HepG2 (cell line): ENCODE results near the gene GJA9. TPM values are rescaled to one million over a fixed set of nuclear protein-coding genes. Genes with fewer than 3 reads are reported as not detected.
A peak's percentile ranks its signal among the peaks of the same experiment; 100 is the strongest.

ENCODE experiments used
- CREM ChIP-seq, 2 experiments: sonication (generic) in 1 of 2; formaldehyde crosslinking in 1 of 2; IDR thresholded peaks; 2 replicates each; pipeline versions ENCODE4 v1.4.0 to v1.6.1; 2016 to 2020; ENCODE audit warnings: antibody characterized with exemption in 1 of 2, mild to moderate bottlenecking in 1 of 2, missing genetic modification reagents in 1 of 2
- FOXK1 ChIP-seq: sonication (generic); formaldehyde crosslinking; IDR thresholded peaks from 2 replicates; pipeline ENCODE4 v1.4.0; 2020; ENCODE audit warnings: low read depth, missing genetic modification reagents, borderline replicate concordance
- GABPB1 ChIP-seq: IDR thresholded peaks from 2 replicates; pipeline ENCODE4 v1.6.1; 2016; ENCODE audit warnings: mild to moderate bottlenecking, missing genetic modification reagents, moderate library complexity, missing compliant biosample characterization
- GFI1 ChIP-seq: sonication (generic); formaldehyde crosslinking; IDR thresholded peaks from 2 replicates; pipeline ENCODE4 v1.5.0; 2020; ENCODE audit warnings: missing genetic modification reagents, mild to moderate bottlenecking, borderline replicate concordance
- GPBP1L1 ChIP-seq: sonication (generic); formaldehyde crosslinking; IDR thresholded peaks from 2 replicates; pipeline ENCODE4 v1.5.0; 2020; ENCODE audit warnings: mild to moderate bottlenecking, missing genetic modification reagents
- HDAC2 ChIP-seq: sonication (generic); formaldehyde crosslinking; IDR thresholded peaks from 2 replicates; pipeline ENCODE4 v1.4.0; 2020; ENCODE audit warnings: missing genetic modification reagents
- KMT2B ChIP-seq: IDR thresholded peaks from 2 replicates; pipeline ENCODE4 v1.6.1; 2016; ENCODE audit warnings: missing genetic modification reagents, missing compliant biosample characterization
- MXI1 ChIP-seq: IDR thresholded peaks from 3 replicates; pipeline ENCODE4 v1.6.1; 2012; ENCODE audit warnings: low read depth, low read length, inconsistent platforms, borderline replicate concordance
- NFYC ChIP-seq: IDR thresholded peaks from 2 replicates; pipeline ENCODE4 v1.6.1; 2016; ENCODE audit warnings: missing genetic modification reagents, missing compliant biosample characterization
- RFX3 ChIP-seq: IDR thresholded peaks from 2 replicates; pipeline ENCODE4 v1.6.1; 2016; ENCODE audit warnings: missing biosample characterization, missing genetic modification reagents
- RXRB ChIP-seq: IDR thresholded peaks from 2 replicates; pipeline ENCODE4 v1.6.1; 2016; ENCODE audit warnings: borderline replicate concordance, missing genetic modification reagents, missing compliant biosample characterization
- SATB2 ChIP-seq: sonication (generic); formaldehyde crosslinking; IDR thresholded peaks from 2 replicates; pipeline ENCODE4 v1.5.0; 2020; ENCODE audit warnings: missing genetic modification reagents
- SYNCRIP ChIP-seq: fragments of 200-400 bp; formaldehyde crosslinking; IDR thresholded peaks from 2 replicates; pipeline ENCODE4 v1.6.1; 2018; ENCODE audit warnings: mild to moderate bottlenecking, low read depth, low read length; ENCODE audit not compliant: insufficient read depth
- THAP7 ChIP-seq: sonication (generic); formaldehyde crosslinking; IDR thresholded peaks from 2 replicates; pipeline ENCODE4 v1.8.1; 2023; ENCODE audit warnings: mild to moderate bottlenecking, missing genetic modification reagents
- TMF1 ChIP-seq: sonication (generic); formaldehyde crosslinking; IDR thresholded peaks from 2 replicates; pipeline ENCODE4 v1.8.1; 2022; ENCODE audit warnings: low read depth, missing genetic modification reagents
- ZBTB1 ChIP-seq: sonication (generic); formaldehyde crosslinking; IDR thresholded peaks from 2 replicates; pipeline ENCODE4 v1.4.0; 2020; ENCODE audit warnings: missing genetic modification reagents, borderline replicate concordance
- ZFP91 ChIP-seq: sonication (generic); formaldehyde crosslinking; IDR thresholded peaks from 2 replicates; pipeline ENCODE4 v1.9.0; 2022; ENCODE audit warnings: missing genetic modification reagents, mild to moderate bottlenecking, borderline replicate concordance
- ZNF235 ChIP-seq: sonication (generic); formaldehyde crosslinking; IDR thresholded peaks from 2 replicates; pipeline ENCODE4 v1.8.1; 2023; ENCODE audit warnings: mild to moderate bottlenecking, missing genetic modification reagents, borderline replicate concordance
- ZNF24 ChIP-seq: fragments of 450-650 bp; IDR thresholded peaks from 2 replicates; pipeline ENCODE4 v1.6.1; 2017; ENCODE audit warnings: antibody characterized with exemption, mild to moderate bottlenecking
- ZNF33A ChIP-seq: sonication (generic); formaldehyde crosslinking; IDR thresholded peaks from 2 replicates; pipeline ENCODE4 v1.5.1; 2020; ENCODE audit warnings: missing genetic modification reagents, mild to moderate bottlenecking, moderate library complexity, borderline replicate concordance
- ZNF709 ChIP-seq: sonication (generic); formaldehyde crosslinking; IDR thresholded peaks from 2 replicates; pipeline ENCODE4 v1.5.0; 2020; ENCODE audit warnings: mild to moderate bottlenecking, missing genetic modification reagents
- ZNF800 ChIP-seq: sonication (generic); formaldehyde crosslinking; IDR thresholded peaks from 2 replicates; pipeline ENCODE4 v1.4.0; 2020; ENCODE audit warnings: missing genetic modification reagents
- ZNF878 ChIP-seq: sonication (generic); formaldehyde crosslinking; IDR thresholded peaks from 2 replicates; pipeline ENCODE4 v1.8.1; 2023; ENCODE audit warnings: mild to moderate bottlenecking, missing genetic modification reagents, moderate library complexity
- ZZZ3 ChIP-seq: sonication (generic); formaldehyde crosslinking; IDR thresholded peaks from 2 replicates; pipeline ENCODE4 v1.4.0; 2020; ENCODE audit warnings: missing genetic modification reagents, mild to moderate bottlenecking, borderline replicate concordance
- polyA plus RNA-seq, 8 experiments: library from polyadenylated mRNA; depleted of rRNA in 3 of 8; stranded (reverse) in 7 of 8; unstranded in 1 of 8; fragments of >200 nt; fragmentation: Illumina TruSeq in 4 of 8; extraction: Trizol in 4 of 8; gene quantifications; 2 replicates each; pipeline versions ENCODE4 v1.2.1 to v1.2.3, GENCODE V29; 2011 to 2016; ENCODE audit warnings: low read depth in 4 of 8, missing spikeins in 1 of 8, mixed read lengths in 1 of 8; ENCODE audit not compliant: insufficient read depth in 1 of 8
- total RNA-seq, 5 experiments: library from RNA; depleted of rRNA; stranded (reverse); fragments of >200 nt; fragmentation: Illumina TruSeq; extraction: Trizol; gene quantifications; 2 replicates each; pipeline ENCODE4 v1.2.3, GENCODE V29; 2016; ENCODE audit warnings: low read depth in 1 of 5

The GJA9 gene
- total and polyA plus RNA-seq, 2 of the 13 experiments (the other 11 are each of a cell fraction or from before 2014, with no cell fraction given), result 0.08 to 0.13 TPM

- TF ChIP-seq GABPB1 (CRISPR knock-in tag), result peak; percentile 87
- TF ChIP-seq SATB2, result no peak
- TF ChIP-seq RXRB (CRISPR knock-in tag), result no peak; the same call in 1 of the 2 replicates
- TF ChIP-seq THAP7, result no peak
- no peak for TF ChIP-seq ZNF800 (CRISPR knock-in tag)
- TF ChIP-seq ZNF235 (CRISPR knock-in tag), result no peak
- TF ChIP-seq GFI1 (CRISPR knock-in tag), result no peak
- TF ChIP-seq CREM (IDR thresholded peaks at IDR 0.05), result no peak
- TF ChIP-seq CREM (CRISPR knock-in tag; IDR thresholded peaks at IDR 0.05), result no peak
- peak; percentile 36; the same call in 1 of the 2 replicates for TF ChIP-seq ZZZ3
- peak; percentile 81 for TF ChIP-seq KMT2B (CRISPR knock-in tag)
- 0 out of 2 replicates have a peak, but pooled peaks have one; percentile 17 for TF ChIP-seq HDAC2 (CRISPR knock-in tag)
- TF ChIP-seq ZBTB1 (CRISPR knock-in tag), result no peak
- TF ChIP-seq ZNF33A (CRISPR knock-in tag), result no peak
- no peak for TF ChIP-seq SYNCRIP
- 0 out of 2 replicates have a peak, but pooled peaks have one; percentile 55 for TF ChIP-seq ZNF709
- peak; percentile 41; the same call in 1 of the 2 replicates for TF ChIP-seq ZFP91 (CRISPR knock-in tag)
- peak; percentile 85; the same call in 1 of the 3 replicates for TF ChIP-seq MXI1
- TF ChIP-seq ZNF24, result no peak
- TF ChIP-seq NFYC (CRISPR knock-in tag), result peak; percentile 90
- TF ChIP-seq RFX3 (CRISPR knock-in tag), result no peak
- TF ChIP-seq FOXK1 (CRISPR knock-in tag), result peak; percentile 69; the same call in 1 of the 2 replicates
- TF ChIP-seq GPBP1L1 (CRISPR knock-in tag), result no peak
- no peak for TF ChIP-seq TMF1 (CRISPR knock-in tag)
- no peak for TF ChIP-seq ZNF878 (CRISPR knock-in tag)
Measured at GRCh38 chr1:38859561-38860453, 21.6 kb downstream of the GJA9 start, which contains the start of gene RRAGC (continued).
